NCI-H446 (cell line): Measurements from ENCODE around the gene RBMS3.

ENCODE experiments used
- DNase-seq, 2 experiments: peaks; one replicate each; lab custom pipeline; 2025; lab: John Stamatoyannopoulos, UW

RBMS3 gene

GRCh38 chr3:29679944-29680343, 399.1 kb downstream of the RBMS3 start:
- no peak for DNase-seq

- no peak for DNase-seq
These were observed 402.4 kb downstream of the RBMS3 start for GRCh38 chr3:29683018-29683993.

- no peak for DNase-seq
These were observed 406.2 kb downstream of the RBMS3 start for GRCh38 chr3:29686889-29687592.

- no peak for DNase-seq
These were observed 409.9 kb downstream of the RBMS3 start for GRCh38 chr3:29690686-29691353.

GRCh38 chr3:29693863-29694262, 413.0 kb downstream of the RBMS3 start:
- no peak for DNase-seq

- no peak for DNase-seq
These were observed 413.5 kb downstream of the RBMS3 start for GRCh38 chr3:29694331-29694730.

- no peak for DNase-seq
These were observed 413.9 kb downstream of the RBMS3 start for GRCh38 chr3:29694783-29695182.

GRCh38 chr3:29695201-29695600, 414.3 kb downstream of the RBMS3 start:
- no peak for DNase-seq

GRCh38 chr3:29695643-29696198, 414.9 kb downstream of the RBMS3 start:
- DNase-seq: no peak

GRCh38 chr3:29696311-29696710, 415.4 kb downstream of the RBMS3 start:
- no peak for DNase-seq

- no peak for DNase-seq
These were observed 417.1 kb downstream of the RBMS3 start for GRCh38 chr3:29697989-29698388.

- no peak for DNase-seq
These were observed 419.4 kb downstream of the RBMS3 start for GRCh38 chr3:29700256-29700655.

- no peak for DNase-seq
These were observed 420.6 kb downstream of the RBMS3 start for GRCh38 chr3:29701326-29701983.

GRCh38 chr3:29705906-29706844, 425.3 kb downstream of the RBMS3 start:
- DNase-seq: no peak

GRCh38 chr3:29708884-29709283, 428.0 kb downstream of the RBMS3 start:
- DNase-seq: no peak

- no peak for DNase-seq
These were observed 430.4 kb downstream of the RBMS3 start for GRCh38 chr3:29711255-29711771.

- DNase-seq: no peak
These were observed 435.3 kb downstream of the RBMS3 start for GRCh38 chr3:29716213-29716612.

- no peak for DNase-seq
These were observed 437.8 kb downstream of the RBMS3 start for GRCh38 chr3:29718661-29719065.

- peak in 1 of 2 experiments; percentile 18 for DNase-seq
These were observed 439.8 kb downstream of the RBMS3 start for GRCh38 chr3:29720665-29721064.

- DNase-seq: no peak
These were observed 440.9 kb downstream of the RBMS3 start for GRCh38 chr3:29721789-29722188.
